ENCODE data around the gene SERINC3. TPM values are rescaled to one million over a fixed set of nuclear protein-coding genes. Genes with fewer than 3 reads are reported as not detected.
"Not testable (repeated sequence)": the region's sequence is repeated elsewhere in the genome, so short reads cannot be mapped to it uniquely, and the experiment has no call there.

The SERINC3 gene
- total and polyA plus RNA-seq, 7 donors: 35.6 to 104 (median 89.5) TPM

- Histone ChIP-seq H3K27me3 (ENCODE audit: insufficient read depth in 3 of 3, low read length in 2 of 3) (no peaks in the 10 kb centered on the region), H3K9me3 (no peaks in the 10 kb centered on the region), H3K4me1 (peaks cover 18% of the 10 kb centered on the region), H3K4me3 (peak within 1 kb of the TSS; percentile 90), H3K27ac (peak within 1 kb of the TSS; percentile 95), H3K36me3 (ENCODE audit: insufficient read depth in 1 of 2, low read depth in 1 of 2) (peaks cover 3 to 14% of the 10 kb centered on the region in 2 donors)
- peak; percentile 41 for TF ChIP-seq CTCF (IDR thresholded peaks at IDR 0.05)
- intact Hi-C loops (cut with DNase I): loop anchor here (1.0 to 10.0 kb wide), 4 partner anchors 134 to 361 kb away; partner anchors contain the start of gene OSER1 (in 2 of the 2)
- ATAC-seq: peak; percentile 96 to 98 (median 98)
- peak; percentile 90 to 93 for DNase-seq
- WGBS, 3 donors: 3 to 6% (median 4%) methylated on average over 45 to 55 of the region's 55 CpGs
Observed at GRCh38 chr20:44475694-44476560, 45.9 kb downstream of the SERINC3 start, which contains the start of gene TTPAL. TTPAL (plus strand) TSS chr20:44475874; CDS start chr20:44480000, 4,126 bp downstream.

- H3K4me3 ChIP-seq: peak overlapping the region; percentile 90
- ATAC-seq (peak in 2 of 4 donors; percentile 7 to 17), DNase-seq (no peak)
- peak overlapping the region; percentile 95 for H3K27ac ChIP-seq
- TF ChIP-seq CTCF (IDR thresholded peaks at IDR 0.05): no peak
- H3K36me3 ChIP-seq (ENCODE audit: insufficient read depth in 1 of 2, low read depth in 1 of 2): peaks cover 0 to 8% of the 10 kb centered on the region in 2 donors
- whole genome bisulfite sequencing, 3 donors: 2 to 16% (median 6%) methylated on average over 2 of the region's 2 CpGs
- intact Hi-C loops (cut with DNase I): loop anchor here (1.0 to 10.0 kb wide), 4 partner anchors 135 to 361 kb away; partner anchors contain the start of gene OSER1 (in 2 of the 2)
- H3K4me1 ChIP-seq: peaks cover 18% of the 10 kb centered on the region
- no peaks in the 10 kb centered on the region for H3K9me3 ChIP-seq
- H3K27me3 ChIP-seq (ENCODE audit: insufficient read depth in 3 of 3, low read length in 2 of 3): no peaks in the 10 kb centered on the region
Observed at GRCh38 chr20:44475372-44475693, 46.5 kb downstream of the SERINC3 start.

- intact Hi-C loops (cut with DNase I): loop anchor here (10.0 kb wide), 2 partner anchors 257 to 357 kb away; partner anchors contain the start of gene OSER1 (in 1 of the 2)
- not testable (repeated sequence) for ATAC-seq
Observed at GRCh38 chr20:44472283-44472682, 49.6 kb downstream of the SERINC3 start.

GRCh38 chr20:44471481-44471882, 50.4 kb downstream of the SERINC3 start:
- H3K27ac ChIP-seq: no peak overlapping the region
- WGBS, 3 donors: 78 to 80% (median 78%) methylated on average over 2 of the region's 2 CpGs
- ATAC-seq: no peak
- no peak for DNase-seq
- peak; percentile 13 for TF ChIP-seq CTCF (IDR thresholded peaks at IDR 0.05)
- peaks cover 11% of the 10 kb centered on the region for H3K4me1 ChIP-seq
- no peaks in the 10 kb centered on the region for H3K27me3 ChIP-seq (ENCODE audit: insufficient read depth in 3 of 3, low read length in 2 of 3)
- no peak overlapping the region for H3K4me3 ChIP-seq
- H3K36me3 ChIP-seq (ENCODE audit: insufficient read depth in 1 of 2, low read depth in 1 of 2): peaks cover 0 to 3% of the 10 kb centered on the region in 2 donors
- intact Hi-C loops (cut with DNase I): loop anchor here (10.0 kb wide), 2 partner anchors 257 to 357 kb away; partner anchors contain the start of gene OSER1 (in 1 of the 2)
- no peaks in the 10 kb centered on the region for H3K9me3 ChIP-seq

More at GRCh38 chr20:44472283-44472682, 49.6 kb downstream of the SERINC3 start:
- not testable (repeated sequence) for H3K36me3 ChIP-seq (ENCODE audit: insufficient read depth in 1 of 2, low read depth in 1 of 2); H3K4me3 ChIP-seq; H3K9me3 ChIP-seq; H3K27ac ChIP-seq; DNase-seq; H3K27me3 ChIP-seq (ENCODE audit: insufficient read depth in 3 of 3, low read length in 2 of 3)
- WGBS, 3 donors: 79 to 88% (median 86%) methylated on average over 9 of the region's 9 CpGs
- H3K4me1 ChIP-seq: peaks cover 18% of the 10 kb centered on the region

- Histone ChIP-seq H3K27me3 (ENCODE audit: insufficient read depth in 3 of 3, low read length in 2 of 3) (no peaks in the 10 kb centered on the region), H3K4me3 (no peak overlapping the region), H3K27ac (no peak overlapping the region), H3K36me3 (ENCODE audit: insufficient read depth in 1 of 2, low read depth in 1 of 2) (peaks cover 0 to 5% of the 10 kb centered on the region in 2 donors), H3K9me3 (no peaks in the 10 kb centered on the region), H3K4me1 (peaks cover 3% of the 10 kb centered on the region)
- intact Hi-C loops (cut with DNase I): loop anchor here (10.0 kb wide), 2 partner anchors 256 to 356 kb away; partner anchors contain the start of gene OSER1 (in 1 of the 2)
- DNase-seq: no peak
- no peak for ATAC-seq
- 62 to 70% (median 68%) methylated on average over 5 of the region's 5 CpGs for WGBS, 3 donors
- TF ChIP-seq CTCF (IDR thresholded peaks at IDR 0.05): no peak
Observed at GRCh38 chr20:44470327-44470726, 51.5 kb downstream of the SERINC3 start.

Measured in psoas muscle (tissue), 8 donors.